HG03342 (cell line): ENCODE data around the gene TRNP1.
A peak's percentile ranks its signal among the peaks of the same experiment; 100 is the strongest.
"Not testable (repeated sequence)": the region's sequence is repeated elsewhere in the genome, so short reads cannot be mapped to it uniquely, and the experiment has no call there.

Source experiments
- ATAC-seq: cut with Tn5 transposase; IDR thresholded peaks from one replicate; pipeline ENCODE4 v1.9.1; 2021; ENCODE audit warnings: mild to moderate bottlenecking, moderate library complexity; ENCODE audit not compliant: unreplicated experiment

Gene TRNP1, protein sequence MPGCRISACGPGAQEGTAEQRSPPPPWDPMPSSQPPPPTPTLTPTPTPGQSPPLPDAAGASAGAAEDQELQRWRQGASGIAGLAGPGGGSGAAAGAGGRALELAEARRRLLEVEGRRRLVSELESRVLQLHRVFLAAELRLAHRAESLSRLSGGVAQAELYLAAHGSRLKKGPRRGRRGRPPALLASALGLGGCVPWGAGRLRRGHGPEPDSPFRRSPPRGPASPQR

DNA sequence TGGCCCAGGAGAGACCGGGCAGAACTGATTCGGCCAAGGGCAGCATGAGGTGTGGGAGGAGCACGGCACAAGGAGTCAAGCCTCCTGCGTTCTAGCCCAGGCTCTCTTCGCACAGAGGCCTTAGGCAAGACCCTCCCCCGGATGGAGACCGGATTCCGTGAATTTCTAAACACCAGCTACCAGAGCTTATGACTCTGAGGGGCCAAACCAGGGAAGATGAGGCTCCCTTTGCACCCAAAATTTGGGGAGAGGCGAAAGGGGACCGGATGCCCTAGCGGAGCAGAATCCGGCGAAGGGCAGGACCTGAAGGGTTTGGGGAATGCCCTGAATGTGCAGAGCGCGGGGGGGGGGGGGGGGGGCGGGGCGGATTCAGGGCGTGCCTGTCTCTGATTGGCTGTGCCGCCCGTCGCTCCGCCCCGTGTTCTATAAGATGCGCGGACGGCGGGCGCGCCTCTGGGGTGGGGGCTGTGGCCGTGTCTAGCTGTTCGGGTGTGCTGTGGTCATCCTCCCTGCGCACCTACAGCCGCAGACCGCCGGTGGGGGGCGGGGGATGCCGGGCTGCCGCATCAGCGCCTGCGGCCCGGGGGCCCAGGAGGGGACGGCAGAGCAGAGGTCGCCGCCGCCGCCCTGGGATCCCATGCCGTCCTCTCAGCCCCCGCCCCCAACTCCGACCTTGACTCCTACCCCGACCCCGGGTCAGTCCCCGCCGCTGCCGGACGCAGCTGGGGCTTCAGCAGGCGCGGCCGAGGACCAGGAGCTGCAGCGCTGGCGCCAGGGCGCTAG, at the start of gene TRNP1:
TRNP1 (plus strand) TSS at position 456 of the 783 bp plus-strand sequence; CDS start at position 551, 95 bp downstream.
- peak; percentile 41 for ATAC-seq

DNA sequence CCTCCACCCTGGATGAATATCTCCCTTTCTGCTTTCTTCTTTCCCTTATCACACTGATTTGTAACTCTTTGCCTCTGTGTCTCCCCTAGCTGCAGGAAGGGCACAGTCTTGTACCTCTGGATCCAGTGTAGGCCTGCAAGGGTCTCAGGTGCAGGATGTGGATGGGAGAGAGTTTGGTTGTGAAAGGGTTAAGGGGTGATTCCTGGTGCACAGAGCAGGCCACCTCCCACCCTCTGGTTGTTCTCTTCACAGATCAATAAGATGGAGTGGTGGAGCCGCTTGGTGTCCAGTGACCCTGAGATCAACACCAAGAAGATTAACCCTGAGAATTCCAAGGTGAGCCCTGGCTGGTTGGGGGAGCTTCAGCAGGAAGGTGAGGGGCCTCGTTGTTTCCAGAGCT, 48.4 kb upstream of the TRNP1 start:
- no peak for ATAC-seq

DNA sequence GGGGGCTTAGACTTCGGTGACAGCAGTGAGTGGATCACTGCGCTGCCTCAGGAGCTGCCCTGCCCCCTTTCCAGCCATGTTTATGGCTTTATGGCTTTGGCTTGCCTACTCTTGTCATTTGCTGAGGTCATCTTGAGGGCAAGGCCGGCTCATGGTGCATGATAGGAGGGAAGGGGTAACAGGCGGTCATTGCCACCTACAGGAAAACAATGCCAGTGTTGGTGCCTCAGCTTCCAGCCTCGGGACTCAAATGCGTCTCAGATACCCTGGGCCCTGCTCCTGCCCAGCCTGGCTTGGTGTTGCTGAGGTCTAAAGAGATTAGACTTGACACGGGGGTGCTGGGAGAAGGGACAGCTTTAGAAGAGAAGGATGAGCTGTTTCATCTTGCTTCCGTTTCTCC, 47.8 kb upstream of the TRNP1 start:
- ATAC-seq = no peak

DNA sequence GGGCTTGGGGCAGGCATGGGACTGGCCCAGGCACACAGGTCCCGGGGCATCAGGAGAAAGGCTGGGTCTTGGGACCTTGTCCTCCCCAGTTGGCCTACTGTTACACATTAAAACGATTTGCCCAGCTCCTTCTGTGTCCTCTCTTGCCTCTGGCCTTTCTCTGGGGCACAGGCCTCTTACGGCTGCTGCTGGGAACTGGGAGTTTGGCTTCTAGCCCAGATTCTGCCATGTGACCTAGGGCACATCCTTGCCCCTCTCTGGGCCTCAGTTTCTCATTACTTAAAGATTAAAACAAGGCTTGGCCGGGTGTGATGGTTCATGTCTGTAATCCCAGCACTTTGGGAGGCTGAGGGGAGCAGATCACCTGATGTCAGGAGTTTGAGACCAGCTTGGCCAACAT, 47.2 kb upstream of the TRNP1 start:
- no peak for ATAC-seq

DNA sequence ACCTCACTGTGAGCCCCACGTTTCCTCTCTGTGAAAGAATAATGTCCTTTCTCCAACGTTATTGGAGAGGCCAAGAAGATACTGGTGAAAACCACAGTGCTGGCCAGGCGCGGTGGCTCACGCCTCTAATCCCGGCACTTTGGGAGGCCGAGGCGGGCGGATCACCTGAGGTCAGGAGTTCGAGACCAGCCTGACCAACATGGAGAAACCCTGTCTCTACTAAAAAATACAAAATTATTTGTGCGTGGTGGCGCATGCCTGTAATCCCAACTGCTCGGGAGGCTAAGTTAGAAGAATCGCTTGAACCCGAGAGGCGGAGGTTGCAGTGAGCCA, 44.8 kb upstream of the TRNP1 start:
- ATAC-seq = not testable (repeated sequence)

DNA sequence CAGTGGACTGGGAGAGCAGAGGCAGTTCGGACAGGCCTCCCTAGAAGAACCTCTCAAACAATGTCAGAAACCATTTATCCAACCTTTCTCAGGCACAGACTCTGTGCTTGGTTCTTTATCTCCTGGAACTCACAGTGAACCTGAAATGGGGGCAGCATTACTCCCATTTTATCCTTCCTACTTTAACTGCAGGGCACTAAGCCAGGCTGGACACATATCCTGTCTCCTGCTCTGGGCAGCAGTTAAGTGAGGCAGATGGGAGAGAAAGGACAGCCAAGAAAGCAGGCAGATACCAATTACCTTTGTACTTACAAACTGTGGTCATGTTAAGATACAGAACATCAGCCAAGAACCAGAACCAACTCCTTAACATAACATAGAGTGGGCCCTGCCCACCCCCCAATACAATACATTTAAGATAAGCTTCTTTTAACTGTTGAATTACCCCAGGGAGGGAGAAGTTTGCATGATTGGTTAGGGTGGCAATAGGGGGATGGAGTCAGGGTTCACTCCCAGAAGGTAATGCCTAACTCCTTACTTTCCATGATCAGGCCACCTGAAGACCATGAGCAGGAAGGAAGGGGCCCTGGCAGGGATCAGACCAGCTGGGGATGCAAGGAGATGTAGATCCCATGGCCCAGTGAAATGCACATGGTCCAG, 44.1 kb upstream of the TRNP1 start:
- no peak for ATAC-seq

DNA sequence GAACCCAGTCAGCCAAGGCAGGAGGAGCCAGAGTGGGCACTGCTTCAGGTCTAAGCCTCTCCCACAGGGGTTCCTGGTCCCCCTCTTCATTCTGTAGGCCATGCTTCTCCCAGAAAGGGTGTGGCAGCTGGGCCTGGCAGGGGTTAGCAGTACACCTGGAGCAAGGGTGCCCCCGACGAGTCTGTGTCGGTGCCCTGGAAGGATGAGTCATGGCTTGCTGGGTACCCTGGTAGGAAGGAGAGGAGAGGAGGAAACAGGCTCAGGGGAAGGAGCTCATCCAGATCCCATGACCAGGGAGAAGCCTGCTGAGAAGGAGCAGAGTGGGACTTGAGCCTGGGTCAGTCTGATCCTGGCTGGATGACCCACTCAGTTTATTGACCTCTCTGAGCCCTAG, 43.6 kb upstream of the TRNP1 start:
- ATAC-seq = no peak

DNA sequence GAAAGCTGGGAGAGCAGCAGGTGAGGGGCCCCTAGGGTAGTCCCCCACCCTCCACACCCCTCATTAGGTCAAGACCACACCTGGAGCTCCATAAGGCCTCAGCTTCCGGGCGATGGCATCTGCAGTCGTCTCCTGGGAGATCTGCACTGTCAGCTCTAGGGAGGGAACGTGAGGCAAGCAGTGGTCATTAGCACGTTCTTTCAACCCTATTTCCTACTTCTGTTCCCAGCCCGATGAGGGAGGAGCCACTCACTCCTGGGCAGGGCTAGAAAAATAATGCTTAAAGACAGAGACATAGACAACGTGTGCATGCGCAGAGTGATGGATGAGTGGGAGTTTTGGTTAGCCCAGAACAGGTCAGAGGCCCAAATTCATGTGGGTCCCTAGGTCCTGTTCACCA, 42.9 kb upstream of the TRNP1 start:
- ATAC-seq = no peak

DNA sequence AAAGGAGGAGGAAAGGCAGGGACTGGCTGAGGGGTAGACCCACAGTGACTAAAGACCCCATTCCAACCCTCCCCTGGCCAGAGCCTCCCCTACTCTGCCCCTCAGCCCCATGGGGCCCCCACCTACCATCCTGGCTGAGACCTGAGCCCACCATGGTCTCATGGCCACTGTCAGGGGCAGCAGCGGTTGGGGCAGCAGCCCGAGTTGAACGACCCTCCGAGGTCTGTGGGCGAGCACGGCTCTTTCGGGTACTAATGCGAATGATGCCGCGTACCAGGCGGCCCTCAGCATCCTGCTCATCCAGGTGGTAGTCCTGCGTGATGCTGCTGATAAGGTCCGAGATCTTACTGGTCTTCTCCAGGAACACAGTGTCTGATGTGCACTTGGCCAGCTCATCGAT, 42.3 kb upstream of the TRNP1 start:
- ATAC-seq = no peak

DNA sequence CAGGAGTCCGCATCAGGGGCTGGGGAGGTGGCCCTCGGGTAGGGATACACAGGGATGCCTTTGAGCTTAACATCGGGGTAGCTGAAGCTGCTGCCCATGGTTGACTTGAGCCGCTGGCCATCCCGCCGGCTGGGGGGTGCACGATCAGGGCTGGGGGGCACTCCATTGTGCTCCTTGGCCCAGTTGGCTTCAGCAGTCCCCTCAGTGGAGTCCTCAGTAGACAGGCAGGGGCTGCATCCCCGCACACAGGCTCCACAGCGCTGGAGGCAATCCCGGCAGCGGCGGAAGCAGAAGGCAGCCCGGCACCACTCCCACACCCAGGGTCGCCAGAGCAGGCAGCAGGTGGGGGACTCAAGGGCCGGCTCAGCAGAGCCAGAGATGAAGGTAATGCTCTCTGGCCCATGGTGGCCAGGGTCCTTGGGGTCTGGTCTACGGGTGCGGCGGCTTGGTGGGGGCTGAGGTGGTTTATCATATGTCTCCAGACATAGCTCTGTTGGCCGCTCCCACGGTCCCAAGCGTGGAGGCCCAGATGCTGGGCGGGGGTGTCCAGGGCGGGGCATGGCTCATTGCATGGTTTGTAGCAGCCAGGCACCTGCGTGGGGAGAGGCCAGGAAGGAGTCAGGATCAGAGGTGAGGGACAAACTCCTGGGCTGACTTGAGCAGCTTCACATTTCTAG, 41.5 kb upstream of the TRNP1 start:
- ATAC-seq = no peak

DNA sequence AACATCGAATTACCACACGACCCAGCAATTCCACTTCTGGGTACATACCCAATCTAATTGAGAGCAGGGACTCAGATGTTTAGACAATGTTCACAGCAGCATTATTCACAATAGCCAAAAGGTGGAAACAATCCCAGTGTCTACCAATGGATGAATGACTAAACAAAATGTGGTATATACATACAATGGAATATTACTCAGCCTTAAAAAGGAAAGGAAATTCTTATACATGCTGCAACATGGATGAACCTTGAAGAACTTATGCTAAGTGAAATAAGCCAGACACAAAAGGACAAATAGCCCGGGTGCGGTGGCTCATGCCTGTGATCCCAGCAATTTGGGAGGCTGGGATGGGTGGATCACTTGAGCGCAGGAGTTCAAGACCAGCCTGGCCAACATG, 40.1 kb upstream of the TRNP1 start:
- no peak for ATAC-seq

DNA sequence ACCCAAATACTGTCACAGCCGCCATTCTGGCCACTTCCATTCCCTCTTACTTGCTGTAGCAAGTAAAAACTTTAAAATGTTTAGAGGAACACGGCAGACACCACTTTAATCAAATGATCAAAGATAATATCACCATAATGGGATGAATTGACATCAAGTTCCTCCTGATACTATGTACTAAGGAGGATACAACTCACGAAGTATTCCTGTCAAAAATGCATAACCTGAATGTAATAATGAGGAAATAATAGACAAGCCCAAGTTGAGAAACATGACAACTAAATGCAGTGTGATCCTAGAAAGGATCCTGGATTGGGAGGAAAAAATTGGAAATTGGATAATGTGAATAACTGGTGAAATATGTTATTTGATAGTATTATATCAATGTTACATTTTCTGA, 37.2 kb upstream of the TRNP1 start:
- no peak for ATAC-seq

DNA sequence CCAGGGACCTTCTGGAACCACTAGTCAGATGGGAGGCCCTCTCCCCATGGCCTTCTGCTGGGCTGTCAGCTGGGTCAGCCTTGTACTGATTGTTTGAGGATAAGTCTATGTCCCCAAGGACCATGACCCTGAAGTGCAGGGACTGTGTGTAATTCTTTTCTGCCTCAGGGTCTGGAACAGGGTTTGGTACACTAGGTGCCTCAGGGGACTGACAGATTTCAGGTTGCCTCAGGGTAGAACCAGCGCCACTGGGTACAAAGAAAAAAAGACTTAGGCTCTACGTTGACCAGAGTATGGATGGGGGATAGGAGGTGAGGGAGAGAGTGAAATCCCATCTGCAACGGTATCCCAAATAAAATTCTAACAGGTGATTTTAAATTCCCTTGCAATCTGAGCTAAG, 36.2 kb upstream of the TRNP1 start:
- no peak for ATAC-seq

DNA sequence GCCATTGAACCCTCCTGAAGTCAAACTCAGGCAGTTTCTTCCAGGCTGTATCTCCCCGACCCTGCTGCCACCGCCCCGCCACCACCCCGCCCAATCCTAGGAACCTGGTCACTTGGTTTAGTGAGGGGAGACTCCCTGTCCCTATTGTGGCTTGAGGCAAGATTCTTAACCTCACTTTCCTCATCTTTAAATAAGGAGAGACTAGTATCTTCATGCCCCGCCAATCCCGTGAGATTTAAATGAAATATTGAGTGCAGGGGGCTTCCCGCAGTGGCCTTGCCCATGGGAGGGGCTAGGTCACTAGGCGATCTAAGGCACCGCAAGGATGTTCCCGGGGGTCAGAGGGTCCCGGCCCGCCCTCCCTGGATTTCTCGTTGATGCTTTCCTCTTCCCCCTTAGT, 34.2 kb upstream of the TRNP1 start:
- no peak for ATAC-seq

DNA sequence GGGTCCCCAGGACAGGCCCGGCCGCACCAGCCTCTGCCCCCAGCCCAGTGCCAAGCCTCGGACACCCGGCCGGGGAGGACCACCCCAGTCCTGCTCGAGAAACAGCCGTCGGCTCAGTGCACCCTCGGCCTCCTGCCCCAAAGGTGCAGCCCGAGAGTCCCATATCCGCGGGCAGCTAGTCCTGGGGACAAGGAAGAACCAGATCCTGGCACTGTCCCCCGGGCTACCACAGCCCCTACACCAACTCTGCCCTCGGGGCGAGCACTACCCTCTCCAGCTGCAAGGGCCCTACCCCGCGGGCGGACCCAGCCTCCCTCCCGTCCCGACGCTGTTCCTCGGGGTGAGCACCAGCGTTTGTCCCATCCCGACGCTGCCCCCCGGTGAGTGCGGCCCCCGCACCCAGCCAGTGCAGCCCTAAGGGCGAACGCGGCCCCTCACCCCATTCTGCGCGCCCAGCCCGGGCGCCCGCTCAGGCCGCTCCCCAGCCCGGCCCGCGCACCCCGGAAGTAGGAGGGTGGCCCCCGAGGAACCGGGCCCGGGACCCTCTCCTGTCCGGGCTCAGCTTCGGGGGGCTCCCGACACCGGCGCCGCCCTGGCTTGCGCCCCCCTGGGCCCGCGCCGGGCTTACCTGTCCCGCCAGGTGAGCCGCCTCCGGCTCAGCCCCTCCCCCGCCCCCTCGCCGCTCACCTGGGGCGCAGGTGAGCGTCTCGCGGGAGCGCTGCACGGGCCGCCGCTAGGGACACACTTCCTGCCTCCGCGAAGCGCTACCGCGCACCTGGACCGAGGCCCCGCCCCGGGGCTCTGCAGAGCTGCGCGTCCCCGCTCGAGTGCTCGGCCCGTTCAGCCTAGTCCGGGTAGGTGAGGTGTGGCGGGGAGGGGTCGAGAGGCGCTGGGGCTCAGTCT, 33.5 kb upstream of the TRNP1 start, which contains the start of gene KDF1:
KDF1 (minus strand) TSS at position 747 of the 903 bp plus-strand sequence. CDS start 8,088 bp downstream, outside the sequence.
- no peak for ATAC-seq

DNA sequence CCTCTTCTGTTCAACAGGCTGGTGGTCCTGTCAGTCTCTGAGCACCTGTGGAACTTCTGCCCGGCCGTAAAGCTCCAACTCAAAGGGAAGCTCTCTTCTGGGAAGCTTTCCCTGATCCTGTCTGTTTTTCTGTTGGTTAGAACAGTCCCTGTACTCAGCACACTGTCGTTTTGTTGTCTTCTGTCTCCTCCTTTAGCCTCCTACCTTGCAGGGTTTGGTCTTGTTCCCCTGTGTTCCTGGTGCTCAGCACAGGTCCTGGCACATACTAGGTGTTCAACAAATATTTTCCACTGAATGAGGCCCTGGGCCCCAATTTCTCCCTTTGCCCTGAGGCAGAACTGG, 32.9 kb upstream of the TRNP1 start:
- no peak for ATAC-seq

DNA sequence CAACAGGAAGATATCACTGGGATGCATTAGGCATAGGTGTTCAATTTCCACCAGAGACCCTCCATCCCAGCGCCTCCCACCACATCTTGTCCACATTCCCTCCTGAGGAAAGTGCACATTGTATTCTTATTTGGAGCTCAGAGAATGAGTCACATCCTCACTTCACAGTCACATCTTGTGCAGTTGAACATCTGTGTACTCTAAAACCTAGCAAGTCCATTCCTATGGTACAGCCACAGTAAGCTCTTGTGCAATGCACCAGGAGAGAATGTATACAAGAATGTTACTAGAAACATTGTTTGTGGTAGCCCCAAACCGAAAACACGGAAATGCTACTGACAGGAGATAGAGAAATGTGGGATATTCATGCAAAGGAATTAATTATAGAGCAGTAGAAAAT, 31.7 kb upstream of the TRNP1 start:
- ATAC-seq = no peak

DNA sequence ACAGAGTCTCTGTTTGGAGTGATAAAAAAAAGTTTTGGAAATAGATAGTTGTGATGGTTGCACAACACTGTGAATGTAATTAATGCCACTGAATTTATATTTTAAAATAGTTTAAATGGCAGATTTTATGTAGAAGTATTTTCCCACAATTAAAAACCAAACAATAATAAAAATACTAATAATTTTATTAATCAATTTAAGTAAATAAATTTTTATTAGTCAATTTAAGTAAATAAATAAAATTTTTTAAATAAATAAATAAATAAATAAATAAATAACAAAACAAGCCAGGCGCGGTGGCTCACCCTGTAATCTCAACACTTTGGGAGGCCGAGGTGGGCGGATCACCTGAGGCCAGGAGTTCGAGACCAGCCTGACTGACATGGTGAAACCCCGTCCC, 28.3 kb upstream of the TRNP1 start:
- no peak for ATAC-seq

DNA sequence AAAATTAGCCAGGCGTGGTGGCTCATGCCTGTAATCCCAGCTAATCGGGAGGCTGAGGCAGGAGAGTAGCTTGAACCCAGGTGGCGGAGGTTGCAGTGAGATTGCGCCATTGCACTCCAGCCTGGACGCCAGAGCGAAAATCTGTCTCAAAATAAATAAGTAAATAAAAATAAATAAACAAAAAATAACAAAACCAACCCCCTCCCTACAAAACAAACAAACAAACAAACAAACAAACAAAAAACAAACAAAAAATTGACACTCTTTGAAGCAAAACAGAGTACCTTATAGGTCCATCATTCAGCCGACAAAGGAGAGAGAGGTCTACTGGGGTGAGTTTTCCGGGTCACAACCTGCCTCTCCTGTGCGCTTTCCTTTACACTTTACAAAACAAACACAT, 27.9 kb upstream of the TRNP1 start:
- ATAC-seq = no peak

DNA sequence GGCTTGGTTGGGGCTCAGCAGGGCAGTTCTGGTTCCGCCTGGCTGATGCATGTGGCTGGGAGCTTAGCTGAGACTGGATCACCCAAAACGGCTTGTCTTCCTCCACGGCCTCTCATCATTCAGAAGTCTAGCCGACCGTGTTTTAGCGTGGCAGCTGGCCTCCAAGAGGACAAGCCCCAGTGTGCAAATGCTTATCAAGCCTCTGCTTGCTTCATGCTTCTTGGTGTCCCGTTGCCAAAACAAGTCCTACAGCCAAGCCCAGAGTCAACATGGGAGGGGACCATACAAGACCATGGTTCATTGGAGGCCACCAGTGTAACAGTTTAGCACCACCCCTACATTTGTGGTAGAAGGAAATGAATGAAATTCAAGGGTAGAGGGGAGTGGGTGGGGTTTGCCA, 22.7 kb upstream of the TRNP1 start:
- no peak for ATAC-seq

DNA sequence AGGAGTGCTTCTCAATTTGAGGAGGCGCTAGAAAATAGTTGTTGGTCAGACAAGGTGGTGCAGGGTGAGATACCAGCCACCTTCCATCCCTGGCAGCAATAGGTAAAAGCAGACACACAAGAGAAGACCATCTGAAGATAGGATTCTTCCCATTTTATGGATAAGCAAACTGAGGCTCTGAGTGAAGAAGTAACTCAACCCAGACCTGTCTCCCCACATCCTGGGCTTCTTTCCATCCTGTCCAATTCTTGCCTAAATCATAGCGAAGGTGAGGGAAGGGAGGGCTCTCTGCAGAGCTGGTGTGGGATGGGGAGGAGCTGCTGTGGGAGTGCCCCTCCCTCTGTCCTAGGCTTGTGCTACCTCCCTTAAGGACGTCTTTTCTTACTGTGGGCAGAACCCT, 21.9 kb upstream of the TRNP1 start:
- no peak for ATAC-seq
